Caco-2 (cell line): Measurements from ENCODE around the gene YES1. TPM values are rescaled to one million over a fixed set of nuclear protein-coding genes. Genes with fewer than 3 reads are reported as not detected.

Experiments
- BruUV-seq: library from RNA; stranded (reverse); fragments of 400-500 nt; replicated peaks from 2 replicates; lab custom pipeline; 2021; lab: Mats Ljungman, UMichigan
- CTCF ChIA-PET: fragments of 300-600 bp; sonication (Branson Sonifier 250); formaldehyde crosslinking; loops from one replicate; lab custom pipeline; 2022; ENCODE audit warnings: antibody characterized with exemption; lab: Charles Lee
- POLR2A ChIA-PET: fragments of 300-600 bp; sonication (Branson Sonifier 250); formaldehyde crosslinking; loops from one replicate; lab custom pipeline; 2022; ENCODE audit warnings: antibody characterized with exemption; lab: Charles Lee
- DNase-seq, 2 experiments: peaks; one replicate each; pipeline versions ENCODE4 v3.0.0 to v3.0.0-alpha.2; 2020 to 2022
- H3K27me3 ChIP-seq: replicated peaks from 2 replicates; pipeline ENCODE4 v1.6.0; 2011; ENCODE audit warnings: low read length; ENCODE audit not compliant: control insufficient read depth, insufficient read depth
- H3K36me3 ChIP-seq: 2 replicates; pipeline ENCODE4 v1.5.1; 2011; ENCODE audit warnings: low read length; ENCODE audit not compliant: control insufficient read depth, insufficient read depth
- H3K4me1 ChIP-seq: fragments of 250-450 bp; sonication (Bioruptor Pico); 2 replicates; pipeline ENCODE4 v1.5.1; 2020; ENCODE audit warnings: mild to moderate bottlenecking
- H3K4me3 ChIP-seq: 2 replicates; pipeline ENCODE4 v1.5.1; 2011; ENCODE audit warnings: low read depth, mild to moderate bottlenecking, control low read depth, low read length
- H3K9me3 ChIP-seq: fragments of 250-450 bp; sonication (Bioruptor Pico); 2 replicates; pipeline ENCODE4 v1.5.1; 2020; ENCODE audit warnings: mild to moderate bottlenecking, moderate library complexity
- H3K27ac Mint-ChIP-seq: one replicate; pipeline ENCODE4 v1.8.0; 2022; ENCODE audit warnings: mixed read lengths; ENCODE audit not compliant: unreplicated experiment
- H3K27me3 Mint-ChIP-seq: one replicate; pipeline ENCODE4 v1.8.0; 2022; ENCODE audit warnings: mixed read lengths; ENCODE audit not compliant: insufficient read depth, unreplicated experiment
- H3K36me3 Mint-ChIP-seq: one replicate; pipeline ENCODE4 v1.8.0; 2022; ENCODE audit warnings: mild to moderate bottlenecking, mixed read lengths; ENCODE audit not compliant: insufficient read depth, unreplicated experiment
- H3K4me1 Mint-ChIP-seq: one replicate; pipeline ENCODE4 v1.8.0; 2022; ENCODE audit warnings: low read depth, mixed read lengths; ENCODE audit not compliant: unreplicated experiment
- H3K4me3 Mint-ChIP-seq: one replicate; pipeline ENCODE4 v1.8.0; 2022; ENCODE audit warnings: mild to moderate bottlenecking, moderate library complexity, mixed read lengths; ENCODE audit not compliant: unreplicated experiment
- H3K9me3 Mint-ChIP-seq: one replicate; pipeline ENCODE4 v1.8.0; 2022; ENCODE audit warnings: mixed read lengths; ENCODE audit not compliant: unreplicated experiment
- intact Hi-C: fragments of 100-400 bp; cut with micrococcal nuclease; formaldehyde crosslinking; loops from one replicate; pipeline ENCODE4 v1.10.0; 2022; ENCODE audit not compliant: unreplicated experiment
- total RNA-seq: library from RNA; stranded (reverse); gene quantifications from 2 replicates; pipeline ENCODE4 v1.2.3, GENCODE V29; 2022
- TF ChIP-seq, protein P1 (sequence below), 2 experiments: fragments of 200-600 bp in 1 of 2; IDR thresholded peaks; 1 replicate in 1 of 2; 2 replicates in 1 of 2; pipeline versions ENCODE4 v1.5.1 to v1.8.0; 2011 to 2022; ENCODE audit warnings: antibody characterized with exemption in 1 of 2, control low read depth in 1 of 2, inconsistent platforms in 1 of 2, low read depth in 1 of 2, low read length in 1 of 2, mild to moderate bottlenecking in 1 of 2, moderate library complexity in 1 of 2; ENCODE audit not compliant: insufficient read depth in 1 of 2, severe bottlenecking in 1 of 2, unreplicated experiment in 1 of 2

The YES1 gene
- total RNA-seq, 1 experiment from 2014 or later: 95.0 TPM

DNA sequence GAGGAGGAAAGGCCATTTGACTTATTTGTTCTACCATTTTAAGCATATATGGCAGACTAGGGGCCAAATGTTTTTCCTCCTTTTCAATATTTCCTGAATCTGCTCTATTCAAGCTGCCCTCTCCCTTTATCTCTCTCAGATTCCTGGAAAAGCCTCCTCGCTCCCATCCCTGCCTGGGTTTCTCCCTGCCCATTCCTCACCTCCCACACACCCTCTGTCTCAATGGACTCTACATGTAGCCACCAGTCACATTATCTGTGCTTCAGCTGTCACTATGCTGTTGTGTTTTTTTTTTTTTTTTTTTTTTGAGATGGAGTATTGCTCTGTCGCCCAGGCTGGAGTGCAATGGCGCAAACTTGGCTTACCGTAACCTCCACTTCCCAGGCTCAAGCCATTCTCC lies 131.7 kb downstream of the YES1 start:
- H3K4me1 Mint-ChIP-seq: peaks cover 29% of the 10 kb centered on the region
- Histone ChIP-seq H3K36me3 (peaks cover 4% of the 10 kb centered on the region), H3K9me3 (no peaks in the 10 kb centered on the region), H3K4me1 (peaks cover 39% of the 10 kb centered on the region), H3K27me3 (no peaks in the 10 kb centered on the region), H3K4me3 (no peak overlapping the region)
- no peak for DNase-seq
- TF ChIP-seq, protein P1, sequence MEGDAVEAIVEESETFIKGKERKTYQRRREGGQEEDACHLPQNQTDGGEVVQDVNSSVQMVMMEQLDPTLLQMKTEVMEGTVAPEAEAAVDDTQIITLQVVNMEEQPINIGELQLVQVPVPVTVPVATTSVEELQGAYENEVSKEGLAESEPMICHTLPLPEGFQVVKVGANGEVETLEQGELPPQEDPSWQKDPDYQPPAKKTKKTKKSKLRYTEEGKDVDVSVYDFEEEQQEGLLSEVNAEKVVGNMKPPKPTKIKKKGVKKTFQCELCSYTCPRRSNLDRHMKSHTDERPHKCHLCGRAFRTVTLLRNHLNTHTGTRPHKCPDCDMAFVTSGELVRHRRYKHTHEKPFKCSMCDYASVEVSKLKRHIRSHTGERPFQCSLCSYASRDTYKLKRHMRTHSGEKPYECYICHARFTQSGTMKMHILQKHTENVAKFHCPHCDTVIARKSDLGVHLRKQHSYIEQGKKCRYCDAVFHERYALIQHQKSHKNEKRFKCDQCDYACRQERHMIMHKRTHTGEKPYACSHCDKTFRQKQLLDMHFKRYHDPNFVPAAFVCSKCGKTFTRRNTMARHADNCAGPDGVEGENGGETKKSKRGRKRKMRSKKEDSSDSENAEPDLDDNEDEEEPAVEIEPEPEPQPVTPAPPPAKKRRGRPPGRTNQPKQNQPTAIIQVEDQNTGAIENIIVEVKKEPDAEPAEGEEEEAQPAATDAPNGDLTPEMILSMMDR (IDR thresholded peaks at IDR 0.05; ENCODE audit: insufficient read depth in 1 of 2, low read depth in 1 of 2, low read length in 1 of 2, severe bottlenecking in 1 of 2, unreplicated experiment in 1 of 2): no peak
- CTCF ChIA-PET: no interaction called here
- no TSS peak for BruUV-seq
- no peaks in the 10 kb centered on the region for H3K9me3 Mint-ChIP-seq
- H3K27me3 Mint-ChIP-seq: no peaks in the 10 kb centered on the region
- no peak overlapping the region for H3K27ac Mint-ChIP-seq
- peaks cover 89% of the 10 kb centered on the region for H3K36me3 Mint-ChIP-seq
- POLR2A ChIA-PET: no interaction called here
- intact Hi-C loops: no loop called here
- H3K4me3 Mint-ChIP-seq: no peak overlapping the region

DNA sequence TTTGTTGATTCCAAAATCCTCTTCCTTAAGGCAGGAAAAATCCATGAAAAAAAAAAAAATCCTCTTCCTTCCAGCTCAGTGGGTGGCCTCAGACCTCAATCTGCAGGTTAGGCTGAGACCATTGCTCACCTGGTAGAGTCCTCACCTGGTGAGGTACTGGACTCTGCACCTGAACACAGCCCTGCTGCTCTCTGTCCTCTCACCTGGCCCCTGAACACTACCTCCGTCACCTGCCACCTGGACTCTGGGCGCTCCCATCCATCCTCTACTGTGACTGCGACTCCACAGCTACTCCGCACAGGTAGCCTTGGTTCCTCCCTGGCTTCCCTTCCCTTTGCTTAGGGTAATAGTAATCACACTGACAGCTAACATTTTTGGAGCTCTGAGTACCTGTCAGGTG lies 132.5 kb downstream of the YES1 start:
- Histone ChIP-seq H3K9me3 (no peaks in the 10 kb centered on the region), H3K4me1 (peaks cover 30% of the 10 kb centered on the region), H3K36me3 (peaks cover 6% of the 10 kb centered on the region), H3K4me3 (no peak overlapping the region), H3K27me3 (no peaks in the 10 kb centered on the region)
- POLR2A ChIA-PET: no interaction called here
- no peak for DNase-seq
- Mint-ChIP-seq H3K4me3 (no peak overlapping the region), H3K36me3 (peaks cover 89% of the 10 kb centered on the region), H3K4me1 (peaks cover 29% of the 10 kb centered on the region), H3K27me3 (no peaks in the 10 kb centered on the region), H3K27ac (no peak overlapping the region), H3K9me3 (no peaks in the 10 kb centered on the region)
- no TSS peak for BruUV-seq
- CTCF ChIA-PET: interaction anchor here (0.5 to 0.6 kb wide), 2 partner anchors 9 to 132 kb away, joined by 3 read pairs; no protein-coding TSS in a partner anchor
- intact Hi-C loops: no loop called here
- TF ChIP-seq, protein P1 (IDR thresholded peaks at IDR 0.05; ENCODE audit: insufficient read depth in 1 of 2, low read depth in 1 of 2, low read length in 1 of 2, severe bottlenecking in 1 of 2, unreplicated experiment in 1 of 2): no peak

DNA sequence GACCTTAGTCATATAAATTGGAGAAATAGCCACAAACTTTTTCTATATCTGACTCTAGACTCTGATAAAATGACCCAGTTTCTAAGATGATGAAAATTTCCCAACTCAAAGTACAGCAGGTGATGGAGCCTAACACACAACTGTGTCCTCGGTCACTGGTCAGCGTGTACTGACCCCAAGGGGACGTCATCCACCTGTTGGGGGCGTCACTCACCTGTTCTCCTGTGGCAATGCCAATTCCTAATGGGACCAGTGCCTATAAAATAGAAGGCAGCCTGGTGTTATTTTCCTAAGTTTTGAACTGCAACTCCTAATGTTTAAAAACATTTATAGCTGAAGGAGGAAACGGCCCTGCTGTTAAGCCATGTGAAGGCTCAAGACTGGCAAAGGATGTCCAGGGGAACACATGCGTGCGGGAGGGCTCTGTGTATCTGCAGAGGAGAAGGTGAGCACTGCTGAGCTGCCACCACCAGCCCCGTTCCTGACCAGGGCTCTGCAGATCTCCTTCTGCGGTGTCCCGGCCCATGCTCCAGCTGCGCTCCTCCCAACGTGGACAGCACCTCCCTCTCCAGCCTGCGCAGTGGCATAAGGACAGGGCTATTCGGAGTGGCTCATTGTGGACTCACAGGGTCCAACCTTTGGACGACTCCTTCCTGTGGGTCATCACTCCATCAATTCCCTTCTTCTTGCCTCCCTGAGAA lies 133.4 kb downstream of the YES1 start:
- peaks cover 26% of the 10 kb centered on the region for H3K4me1 Mint-ChIP-seq
- H3K9me3 ChIP-seq: no peaks in the 10 kb centered on the region
- H3K4me3 ChIP-seq: no peak overlapping the region
- H3K27me3 Mint-ChIP-seq: no peaks in the 10 kb centered on the region
- ChIA-PET POLR2A (no interaction called here), CTCF (no interaction called here)
- no TSS peak for BruUV-seq
- H3K9me3 Mint-ChIP-seq: no peaks in the 10 kb centered on the region
- TF ChIP-seq, protein P1 (IDR thresholded peaks at IDR 0.05; ENCODE audit: insufficient read depth in 1 of 2, low read depth in 1 of 2, low read length in 1 of 2, severe bottlenecking in 1 of 2, unreplicated experiment in 1 of 2): no peak
- peaks cover 6% of the 10 kb centered on the region for H3K36me3 ChIP-seq
- intact Hi-C loops: no loop called here
- no peak overlapping the region for H3K4me3 Mint-ChIP-seq
- H3K27ac Mint-ChIP-seq: no peak overlapping the region
- H3K27me3 ChIP-seq: no peaks in the 10 kb centered on the region
- H3K4me1 ChIP-seq: peaks cover 21% of the 10 kb centered on the region
- H3K36me3 Mint-ChIP-seq: peaks cover 88% of the 10 kb centered on the region
- no peak for DNase-seq
